PC-3 (cell line): ENCODE results near the gene TEX2.

ENCODE experiments used
- CTCF ChIP-seq: fragments of 300-600 bp; sonication (generic); conservative IDR thresholded peaks from 2 replicates; pipeline ENCODE4 v1.5.1; 2017; ENCODE audit warnings: antibody characterized with exemption, low read depth, mild to moderate bottlenecking, low read length
- EZH2 ChIP-seq: fragments of 300-600 bp; sonication (generic); IDR thresholded peaks from one replicate; pipeline ENCODE4 v1.6.1; 2017; ENCODE audit warnings: antibody characterized with exemption, mild to moderate bottlenecking, low read length; ENCODE audit not compliant: unreplicated experiment
- EZH2phosphoT487 ChIP-seq: fragments of 300-600 bp; sonication (generic); IDR thresholded peaks from 2 replicates; pipeline ENCODE4 v1.6.1; 2018; ENCODE audit warnings: mild to moderate bottlenecking, antibody characterized with exemption, low read length, borderline replicate concordance

- TF ChIP-seq EZH2 (no peak), CTCF (no peak), EZH2phosphoT487 (no peak)
These were observed 5.9 kb downstream of the TEX2 start for GRCh38 chr17:64256913-64257807.
